K562 (cell line): ENCODE measurements around the gene TPI1. TPM values are rescaled to one million over a fixed set of nuclear protein-coding genes. Genes with fewer than 3 reads are reported as not detected.

Experiments
- ATAC-seq: fragments of 200-7000 bp; cut with Tn5 transposase; 3 replicates; pipeline ENCODE4 v1.9.1; 2020; ENCODE audit warnings: moderate library complexity
- BruUV-seq: library from RNA; stranded (reverse); fragments of 400-500 nt; replicated peaks from 2 replicates; lab custom pipeline; 2021; lab: Mats Ljungman, UMichigan
- CTCF ChIA-PET: fragments of 300-600 bp; formaldehyde crosslinking; extraction: SDS; loops from one replicate; lab custom pipeline; 2021; ENCODE audit warnings: low intra/inter-chr PET ratio; lab: Yijun Ruan, JAX
- POLR2A ChIA-PET: fragments of 300-600, 350-650 bp; sonication (Branson Sonifier 250); formaldehyde crosslinking; extraction: SDS; loops from one replicate; lab custom pipeline; 2021; ENCODE audit warnings: antibody characterized with exemption, inconsistent platforms; lab: Yijun Ruan, JAX
- DNase-seq, 4 experiments: peaks; one replicate each; pipeline versions ENCODE4 v3.0.0 to v3.0.0-alpha.2; 2011 to 2018; ENCODE audit warnings: low spot score in 3 of 4, mixed read lengths in 3 of 4; ENCODE audit errors: extremely low read depth in 1 of 4
- FAIRE-seq: peaks from 2 replicates; lab custom pipeline; 2011; peaks lifted over from hg19 to GRCh38; lab: Jason Lieb, UNC
- H2AFZ ChIP-seq: 2 replicates; pipeline ENCODE4 v1.6.0; 2011; ENCODE audit warnings: low read depth, low read length, control low read depth, inconsistent platforms
- H3K27ac ChIP-seq: fragments of 200-600 bp; 3 replicates; pipeline ENCODE4 v1.8.0; 2011; ENCODE audit warnings: low read depth, mild to moderate bottlenecking, control low read depth, inconsistent platforms, low read length, moderate library complexity, mixed read lengths; ENCODE audit errors: extremely low read depth
- H3K27me3 ChIP-seq, 2 experiments: fragments of 300-600 bp in 1 of 2; 2 replicates in 1 of 2; 3 replicates in 1 of 2; pipeline versions ENCODE4 v1.6.0 to v1.8.0; 2011; ENCODE audit warnings: inconsistent platforms in 2 of 2, low read length in 2 of 2, mild to moderate bottlenecking in 1 of 2, mixed read lengths in 1 of 2, moderate library complexity in 1 of 2; ENCODE audit not compliant: control insufficient read depth in 2 of 2, insufficient read depth in 2 of 2
- H3K36me3 ChIP-seq: fragments of 300-600 bp; 3 replicates; pipeline ENCODE4 v1.8.0; 2011; ENCODE audit warnings: mild to moderate bottlenecking, low read length, inconsistent platforms; ENCODE audit not compliant: control insufficient read depth, insufficient read depth
- H3K4me1 ChIP-seq, 2 experiments: fragments of 200-600 bp in 1 of 2; replicated peaks in 1 of 2; 2 replicates in 1 of 2; 3 replicates in 1 of 2; pipeline versions ENCODE4 v1.5.1 to v1.8.0; 2011; ENCODE audit warnings: inconsistent platforms in 2 of 2, low read length in 2 of 2, mild to moderate bottlenecking in 1 of 2, mixed read lengths in 1 of 2, moderate library complexity in 1 of 2; ENCODE audit not compliant: control insufficient read depth in 2 of 2, insufficient read depth in 2 of 2
- H3K4me2 ChIP-seq: 2 replicates; pipeline ENCODE4 v1.6.1; 2011; ENCODE audit warnings: low read length, control low read depth, inconsistent platforms, mixed read lengths; ENCODE audit not compliant: insufficient read depth
- H3K4me3 ChIP-seq: fragments of 200-600 bp; sonication (generic), shearing (Covaris generic); 2 replicates; pipeline ENCODE4 v1.5.1; 2016; ENCODE audit warnings: control low read depth, inconsistent platforms
- H3K79me2 ChIP-seq: fragments of 200-600 bp; 3 replicates; pipeline ENCODE4 v1.8.0; 2011; ENCODE audit warnings: low read length, inconsistent platforms; ENCODE audit not compliant: control insufficient read depth, insufficient read depth
- H3K9ac ChIP-seq, 2 experiments: 2 replicates each; pipeline versions ENCODE4 v1.6.0 to v1.6.1; 2011; ENCODE audit warnings: low read depth in 2 of 2, low read length in 2 of 2, control low read depth in 1 of 2, inconsistent platforms in 1 of 2, mild to moderate bottlenecking in 1 of 2, mixed read lengths in 1 of 2; ENCODE audit not compliant: insufficient read depth in 1 of 2
- H3K9me1 ChIP-seq: one replicate; pipeline ENCODE4 v1.6.0; 2011; ENCODE audit warnings: inconsistent platforms, mild to moderate bottlenecking, low read length, moderate library complexity; ENCODE audit not compliant: control insufficient read depth, insufficient read depth
- H3K9me3 ChIP-seq: replicated peaks from 2 replicates; pipeline ENCODE4 v1.5.1; 2011; ENCODE audit warnings: low read depth, low read length, inconsistent platforms; ENCODE audit not compliant: control insufficient read depth, insufficient read depth
- H4K20me1 ChIP-seq: replicated peaks from 2 replicates; pipeline ENCODE4 v1.6.1; 2011; ENCODE audit warnings: low read length, inconsistent platforms, mixed read lengths; ENCODE audit not compliant: control insufficient read depth, insufficient read depth
- BMI1 ChIP-seq: fragments of 150-350 bp; IDR thresholded peaks from 2 replicates; pipeline ENCODE4 v1.6.1; 2014; ENCODE audit warnings: low read length
- CGGBP1 ChIP-seq: fragments of 250-450 bp; sonication (Bioruptor Pico); IDR thresholded peaks from 2 replicates; pipeline ENCODE4 v1.9.0; 2021; ENCODE audit warnings: mild to moderate bottlenecking
- CTCF ChIP-seq, 3 experiments: IDR thresholded peaks in 2 of 3; conservative IDR thresholded peaks in 1 of 3; 2 replicates each; pipeline ENCODE4 v1.5.1; 2011 to 2012; ENCODE audit warnings: low read length in 3 of 3, mild to moderate bottlenecking in 3 of 3, control low read depth in 2 of 3, improper control_type of control experiment in 1 of 3, inconsistent platforms in 1 of 3, low read depth in 1 of 3, mixed read lengths in 1 of 3, moderate library complexity in 1 of 3; ENCODE audit not compliant: insufficient read depth in 2 of 3
- NCOA2 ChIP-seq, 2 experiments: fragments of 450-650 bp; IDR thresholded peaks; 2 replicates each; pipeline ENCODE4 v1.6.1; 2018; ENCODE audit warnings: mild to moderate bottlenecking in 2 of 2, moderate library complexity in 1 of 2; ENCODE audit not compliant: partially characterized antibody in 2 of 2
- RBM14 ChIP-seq: fragments of 200-400 bp; formaldehyde crosslinking; IDR thresholded peaks from 2 replicates; pipeline ENCODE4 v1.6.1; 2018; ENCODE audit warnings: low read depth, mild to moderate bottlenecking, low read length, moderate library complexity, borderline replicate concordance; ENCODE audit not compliant: insufficient read depth
- RFX1 ChIP-seq: fragments of 450-650 bp; IDR thresholded peaks from 2 replicates; pipeline ENCODE4 v1.6.1; 2016; ENCODE audit warnings: mild to moderate bottlenecking, moderate library complexity
- SIN3A ChIP-seq, 2 experiments: fragments of 150-350 bp in 1 of 2; IDR thresholded peaks; 2 replicates each; pipeline ENCODE4 v1.6.1; 2011 to 2016; ENCODE audit warnings: borderline replicate concordance in 2 of 2, low read depth in 2 of 2, low read length in 2 of 2, mild to moderate bottlenecking in 2 of 2, moderate library complexity in 2 of 2; ENCODE audit not compliant: control insufficient read depth in 1 of 2
- SMAD4 ChIP-seq: fragments of 250-450 bp; sonication (Bioruptor Pico); conservative IDR thresholded peaks from 2 replicates; pipeline ENCODE4 v1.8.0; 2021; ENCODE audit warnings: inconsistent platforms, mild to moderate bottlenecking, moderate library complexity
- ZBTB17 ChIP-seq: fragments of 450-650 bp; formaldehyde crosslinking; IDR thresholded peaks from 2 replicates; pipeline ENCODE4 v1.4.0; 2020; ENCODE audit warnings: mild to moderate bottlenecking
- WGBS: fragments of 100-300 bp; shearing (Covaris generic); methylation state at CpG from one replicate; pipeline ENCODE4 v1.1.6; 2016; ENCODE audit warnings: low coverage, mixed read lengths; ENCODE audit not compliant: insufficient coverage; ENCODE audit errors: missing lambda C conversion rate; 5-methylcytosine and 5-hydroxymethylcytosine counted together
- in situ Hi-C: fragments of 300-500 bp; cut with MboI; formaldehyde crosslinking; loops from 4 replicates; pipeline ENCODE4 v1.15.0; 2018; ENCODE audit warnings: inconsistent platforms, mixed read lengths
- intact Hi-C: fragments of 100-400 bp; cut with micrococcal nuclease; formaldehyde crosslinking; loops from 2 replicates; pipeline ENCODE4 v1.14.2; 2022
- polyA plus RNA-seq, 8 experiments: library from polyadenylated mRNA; depleted of rRNA in 4 of 8; stranded (reverse) in 5 of 8; unstranded in 3 of 8; fragments of >200 nt; fragmentation: Nextera tagmentation in 2 of 8; fragmentation: Illumina TruSeq in 1 of 8; extraction: Ambion mirVana in 2 of 8; extraction: Trizol in 1 of 8; gene quantifications; 2 replicates each; pipeline versions ENCODE4 v1.2.1 to v1.2.3, GENCODE V29; 2011 to 2014; ENCODE audit warnings: inconsistent platforms in 1 of 8, missing spikeins in 1 of 8
- total RNA-seq, 7 experiments: library from RNA; depleted of rRNA in 6 of 7; stranded (reverse); fragments of >200 nt in 6 of 7; fragmentation: Illumina TruSeq in 2 of 7; extraction: Trizol in 2 of 7; gene quantifications; 2 replicates each; pipeline versions ENCODE4 v1.2.1 to v1.2.3, GENCODE V29; 2011 to 2021; ENCODE audit warnings: low replicate concordance in 1 of 7

The TPI1 gene
- total and polyA plus RNA-seq, 9 of the 15 experiments (the other 6 are each of a cell fraction or from before 2014, with no cell fraction given), result 662 to 4,971 (median 892) TPM

- intact Hi-C loops, result loop anchor here (2.0 to 10.0 kb wide), 4 partner anchors 50 to 272 kb away; partner anchors contain the start of genes IFFO1 and ZNF384
Observed at GRCh38 chr12:6826734-6827436, 40.4 kb upstream of the TPI1 start.

More at GRCh38 chr12:6826734-6827436, 40.4 kb upstream of the TPI1 start:
- in situ Hi-C loops, result no loop called here
- H3K4me3 ChIP-seq, result no peak overlapping the region
- TF ChIP-seq CTCF (IDR thresholded peaks at IDR 0.05 in 2 of 3, conservative IDR thresholded peaks at IDR 0.05 in 1 of 3; ENCODE audit: insufficient read depth in 2 of 3, low read depth in 1 of 3, low read length in 3 of 3) (peak in 1 of 3 experiments; percentile 6; a peak in 1 of 6 replicates), SIN3A (IDR thresholded peaks at IDR 0.05; ENCODE audit: borderline replicate concordance in 2 of 2, control insufficient read depth in 1 of 2, low read depth in 2 of 2, low read length in 2 of 2) (no peak), RBM14 (no peak), RFX1 (peak; percentile 90), ZBTB17 (CRISPR knock-in tag) (0 out of 2 replicates have a peak, but pooled peaks have one; percentile 25), NCOA2 (IDR thresholded peaks at IDR 0.05; ENCODE audit: partially characterized antibody in 2 of 2) (no peak), CGGBP1 (CRISPR knock-in tag) (no peak), BMI1 (no peak), SMAD4 (CRISPR knock-in tag) (0 out of 2 replicates have a peak, but pooled peaks have one; percentile 24)
- peaks cover 13 to 52% of the 10 kb centered on the region in 2 experiments; a peak in 4 of 5 replicates for H3K4me1 ChIP-seq
- no peaks in the 10 kb centered on the region for H3K9me3 ChIP-seq
- ATAC-seq, result no peak
- H3K36me3 ChIP-seq, result peaks cover 22% of the 10 kb centered on the region; the same call in 1 of the 3 replicates
- peak overlapping the region; percentile 48; the same call in 1 of the 3 replicates for H3K27ac ChIP-seq
- POLR2A ChIA-PET, result interaction anchor here (1.1 to 1.2 kb wide), 2 partner anchors 13 to 46 kb away, joined by 3 to 4 read pairs; partner anchors contain the start of gene SPSB2
- H3K79me2 ChIP-seq, result peaks cover 24% of the 10 kb centered on the region
- H3K27me3 ChIP-seq, result peaks cover 0 to 4% of the 10 kb centered on the region in 2 experiments; a peak in 2 of 5 replicates
- H3K9me1 ChIP-seq, result no peaks in the 10 kb centered on the region
- DNase-seq, result peak in 1 of 4 experiments; percentile 15
- no peaks in the 10 kb centered on the region for H4K20me1 ChIP-seq
- CTCF ChIA-PET, result interaction anchor here (1.8 to 1.9 kb wide), 2 partner anchors 73 to 91 kb away, joined by 6 to 15 read pairs; partner anchors contain the start of gene MLF2
- peak overlapping the region; percentile 82 for H2AFZ ChIP-seq
- no peak for FAIRE-seq
- no TSS peak for BruUV-seq
- peak overlapping the region; percentile 67; the same call in 1 of the 2 replicates for H3K4me2 ChIP-seq
- peak overlapping the region; percentile 26 to 83; a peak in 2 of 4 replicates for H3K9ac ChIP-seq
- 82% methylated on average over 7 of the region's 22 CpGs for WGBS
